ENCODE measurements around the gene PPFIA3.

DNA sequence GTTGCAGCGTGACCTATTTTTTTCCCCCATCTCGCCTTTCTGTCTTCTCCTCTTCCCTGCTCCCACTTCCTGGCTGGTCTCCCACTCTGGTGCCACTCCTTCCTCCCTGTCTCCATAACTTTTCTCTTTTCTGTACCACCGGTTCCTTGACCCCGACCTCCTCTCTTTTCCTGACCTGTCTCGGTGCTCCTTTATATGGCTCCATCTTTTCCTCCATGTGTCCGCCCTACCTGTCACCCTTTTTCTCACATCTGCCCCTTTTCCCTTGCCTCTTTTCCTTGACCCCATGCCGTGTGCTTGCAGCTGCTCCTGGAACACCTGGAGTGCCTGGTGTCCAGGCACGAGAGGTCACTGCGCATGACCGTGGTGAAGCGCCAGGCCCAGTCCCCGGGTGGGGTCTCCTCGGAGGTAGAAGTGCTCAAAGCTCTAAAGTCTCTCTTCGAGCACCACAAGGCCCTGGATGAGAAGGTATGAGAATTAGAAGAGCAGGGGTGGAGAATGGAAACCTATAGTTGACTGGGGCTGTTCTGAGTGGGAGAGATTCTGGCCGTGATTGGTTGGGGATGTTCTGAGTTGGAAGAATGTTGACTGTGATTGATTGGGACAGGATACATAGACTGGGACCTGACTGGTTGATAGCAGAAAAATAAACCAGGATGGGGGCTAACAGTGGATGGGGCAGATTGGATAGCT is 9.3 kb downstream of the PPFIA3 start:
- no peak for TF ChIP-seq CTCF (IDR thresholded peaks at IDR 0.05 in 2 of 3, conservative IDR thresholded peaks at IDR 0.05 in 1 of 3; ENCODE audit: borderline replicate concordance in 1 of 3, insufficient read depth in 1 of 3, low read depth in 2 of 3, low read length in 2 of 3)
- TF ChIP-seq, protein P1, sequence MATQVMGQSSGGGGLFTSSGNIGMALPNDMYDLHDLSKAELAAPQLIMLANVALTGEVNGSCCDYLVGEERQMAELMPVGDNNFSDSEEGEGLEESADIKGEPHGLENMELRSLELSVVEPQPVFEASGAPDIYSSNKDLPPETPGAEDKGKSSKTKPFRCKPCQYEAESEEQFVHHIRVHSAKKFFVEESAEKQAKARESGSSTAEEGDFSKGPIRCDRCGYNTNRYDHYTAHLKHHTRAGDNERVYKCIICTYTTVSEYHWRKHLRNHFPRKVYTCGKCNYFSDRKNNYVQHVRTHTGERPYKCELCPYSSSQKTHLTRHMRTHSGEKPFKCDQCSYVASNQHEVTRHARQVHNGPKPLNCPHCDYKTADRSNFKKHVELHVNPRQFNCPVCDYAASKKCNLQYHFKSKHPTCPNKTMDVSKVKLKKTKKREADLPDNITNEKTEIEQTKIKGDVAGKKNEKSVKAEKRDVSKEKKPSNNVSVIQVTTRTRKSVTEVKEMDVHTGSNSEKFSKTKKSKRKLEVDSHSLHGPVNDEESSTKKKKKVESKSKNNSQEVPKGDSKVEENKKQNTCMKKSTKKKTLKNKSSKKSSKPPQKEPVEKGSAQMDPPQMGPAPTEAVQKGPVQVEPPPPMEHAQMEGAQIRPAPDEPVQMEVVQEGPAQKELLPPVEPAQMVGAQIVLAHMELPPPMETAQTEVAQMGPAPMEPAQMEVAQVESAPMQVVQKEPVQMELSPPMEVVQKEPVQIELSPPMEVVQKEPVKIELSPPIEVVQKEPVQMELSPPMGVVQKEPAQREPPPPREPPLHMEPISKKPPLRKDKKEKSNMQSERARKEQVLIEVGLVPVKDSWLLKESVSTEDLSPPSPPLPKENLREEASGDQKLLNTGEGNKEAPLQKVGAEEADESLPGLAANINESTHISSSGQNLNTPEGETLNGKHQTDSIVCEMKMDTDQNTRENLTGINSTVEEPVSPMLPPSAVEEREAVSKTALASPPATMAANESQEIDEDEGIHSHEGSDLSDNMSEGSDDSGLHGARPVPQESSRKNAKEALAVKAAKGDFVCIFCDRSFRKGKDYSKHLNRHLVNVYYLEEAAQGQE (IDR thresholded peaks at IDR 0.05; ENCODE audit: low read depth): no peak
- no peak for TF ChIP-seq FOSL1 (IDR thresholded peaks at IDR 0.05; ENCODE audit: low read depth)
- no peak for TF ChIP-seq EGR1 (IDR thresholded peaks at IDR 0.05; ENCODE audit: low read depth)
- TF ChIP-seq, protein P2, sequence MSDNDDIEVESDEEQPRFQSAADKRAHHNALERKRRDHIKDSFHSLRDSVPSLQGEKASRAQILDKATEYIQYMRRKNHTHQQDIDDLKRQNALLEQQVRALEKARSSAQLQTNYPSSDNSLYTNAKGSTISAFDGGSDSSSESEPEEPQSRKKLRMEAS (IDR thresholded peaks at IDR 0.05): no peak
- no peak for TF ChIP-seq SP1 (IDR thresholded peaks at IDR 0.05; ENCODE audit: low read depth)
- no peak for TF ChIP-seq EZH2phosphoT487 (IDR thresholded peaks at IDR 0.05; ENCODE audit: borderline replicate concordance)
- TF ChIP-seq POLR2A (IDR thresholded peaks at IDR 0.05; ENCODE audit: borderline replicate concordance, extremely low read depth, insufficient read depth, insufficient read length): no peak
- no peak for TF ChIP-seq JUND (IDR thresholded peaks at IDR 0.05)
- no peak for TF ChIP-seq RAD21 (IDR thresholded peaks at IDR 0.05; ENCODE audit: low read depth)
- no peak for TF ChIP-seq ELF1 (IDR thresholded peaks at IDR 0.05; ENCODE audit: borderline replicate concordance, low read depth)
- no peak for TF ChIP-seq EZH2 (IDR thresholded peaks at IDR 0.05)
- no peak for TF ChIP-seq ZNF274 (IDR thresholded peaks at IDR 0.05; ENCODE audit: low read depth, low read length)
